ENCODE measurements around the gene ADGRB3.

DNA sequence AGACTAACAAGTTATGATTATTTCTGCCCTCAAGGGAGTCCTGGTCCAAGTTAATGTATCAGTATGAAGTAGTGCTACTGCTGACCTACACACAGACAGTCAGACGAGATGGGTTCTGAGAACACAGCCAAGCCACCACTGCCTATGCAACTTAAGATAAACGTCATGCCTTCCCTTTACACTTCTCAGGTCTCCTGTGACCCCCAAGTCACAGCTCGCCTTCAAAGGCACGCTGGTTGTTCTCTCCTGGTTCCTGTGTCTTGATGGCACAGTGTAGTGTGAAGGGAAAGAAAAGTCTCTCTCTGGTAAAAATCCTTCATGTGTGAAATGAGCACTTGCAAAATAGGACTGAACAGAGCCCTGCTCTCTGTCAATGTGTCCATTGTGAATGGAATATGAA lies 377.8 kb downstream of the ADGRB3 start:
- TF ChIP-seq GATA2 (IDR thresholded peaks at IDR 0.05; ENCODE audit: low read depth, low read length), result no peak
- TF ChIP-seq GATA3 (IDR thresholded peaks at IDR 0.05; ENCODE audit: low read depth, low read length), result no peak

Measured in SH-SY5Y (cell line).